ENCODE measurements around the gene CCDC27. TPM values are rescaled to one million over a fixed set of nuclear protein-coding genes. Genes with fewer than 3 reads are reported as not detected.

Gene CCDC27
- total and polyA plus RNA-seq, 2 donors (not counting 1 experiment from before 2014, with no cell fraction given), result not detected

GRCh38 chr1:3795453-3796214 is 43.4 kb downstream of the CCDC27 start:
- Mint-ChIP-seq H3K27me3 (peaks cover 6% of the 10 kb centered on the region), H3K4me3 (peak overlapping the region; percentile 91), H3K9me3 (ENCODE audit: insufficient read depth) (no peaks in the 10 kb centered on the region), H3K27ac (peak overlapping the region; percentile 34), H3K4me1 (peaks cover 34% of the 10 kb centered on the region)
- POLR2A ChIA-PET, result interaction anchor here (0.7 to 1.1 kb wide), 2 partner anchors 22 to 105 kb away, joined by 5 to 11 read pairs; partner anchors contain the start of gene C1orf174
- intact Hi-C loops (cut with micrococcal nuclease), result loop anchor here (1.0 kb wide), 5 partner anchors 23 to 171 kb away; partner anchors contain the start of genes C1orf174, CEP104, DFFB and SMIM1
- ATAC-seq (ENCODE audit: low read depth), result no peak
- peak overlapping the region in 4 of 5 experiments; percentile 50 to 91 (median 72) for H3K4me3 ChIP-seq (ENCODE audit: control extremely low read depth in 1 of 5, extremely low read depth in 1 of 5, insufficient read depth in 1 of 5, low read depth in 2 of 5, low read length in 4 of 5)
- H4K20me1 ChIP-seq (ENCODE audit: control insufficient read depth, insufficient read depth, low read length, poor library complexity, severe bottlenecking), result peaks cover 50% of the 10 kb centered on the region
- peak overlapping the region; percentile 98 for H3K4me2 ChIP-seq (replicated peaks; ENCODE audit: low read depth, low read length, poor library complexity, severe bottlenecking)
- peaks cover 0 to 14% of the 10 kb centered on the region in 2 experiments for H3K36me3 ChIP-seq (replicated peaks in 1 of 2; ENCODE audit: control extremely low read depth in 1 of 2, control insufficient read depth in 1 of 2, extremely low read depth in 1 of 2, insufficient read depth in 2 of 2, low read length in 1 of 2)
- CTCF ChIA-PET, result interaction anchor here (0.7 to 3.5 kb wide), 2 partner anchors 20 to 142 kb away, joined by 3 to 14 read pairs; no protein-coding TSS in a partner anchor
- peak overlapping the region; percentile 83 for H3K9ac ChIP-seq (ENCODE audit: low read length)
- H3K79me2 ChIP-seq (ENCODE audit: control insufficient read depth, insufficient read depth, low read length), result peaks cover 53% of the 10 kb centered on the region
- peaks cover 0 to 10% (median 0%) of the 10 kb centered on the region in 4 experiments for H3K27me3 ChIP-seq (replicated peaks in 1 of 4; ENCODE audit: control extremely low read depth in 1 of 4, control insufficient read depth in 3 of 4, insufficient read depth in 4 of 4, low read length in 3 of 4)
- H3K27ac ChIP-seq (ENCODE audit: low read length in 2 of 2), result peak overlapping the region in 1 of 2 donors; percentile 68
- peak overlapping the region; percentile 100 for H2AFZ ChIP-seq (ENCODE audit: insufficient read depth, low read depth, low read length, poor library complexity, severe bottlenecking)
- TF ChIP-seq EZH2 (IDR thresholded peaks at IDR 0.05; ENCODE audit: borderline replicate concordance, insufficient read depth, low read depth, low read length, poor library complexity, severe bottlenecking) (no peak), CTCF (IDR thresholded peaks at IDR 0.05) (no peak)
- WGBS (ENCODE audit: insufficient coverage), result 6% methylated on average over 52 of the region's 53 CpGs
- no peak for DNase-seq
- H3K9me3 ChIP-seq (ENCODE audit: control extremely low read depth in 1 of 3, control insufficient read depth in 2 of 3, insufficient read depth in 1 of 3, low read length in 2 of 3), result no peaks in the 10 kb centered on the region
- peaks cover 15 to 28% of the 10 kb centered on the region in 2 donors for H3K4me1 ChIP-seq (ENCODE audit: control insufficient read depth in 2 of 2, insufficient read depth in 2 of 2, low read length in 2 of 2)
